Esophagus muscularis mucosa (tissue), 4 donors: ENCODE results near the gene SEPTIN10. TPM values are rescaled to one million over a fixed set of nuclear protein-coding genes. Genes with fewer than 3 reads are reported as not detected.

ENCODE experiments used
- DNase-seq: peaks from one replicate; pipeline ENCODE4 v3.0.0-alpha.2; 2017; ENCODE audit errors: extremely low spot score
- H3K27ac ChIP-seq, 4 donors: fragments of 200-600 bp; sonication (generic); replicated peaks in 1 of 4; 1 replicate in 3 of 4; 2 replicates in 1 of 4; pipeline ENCODE4 v1.5.1; 2016 to 2019; ENCODE audit warnings: mild to moderate bottlenecking in 1 of 4
- H3K27me3 ChIP-seq, 4 donors: fragments of 200-600 bp; sonication (generic); one replicate each; pipeline versions ENCODE4 v1.5.1 to v1.6.0; 2016 to 2019
- H3K36me3 ChIP-seq, 4 donors: fragments of 200-600 bp; sonication (generic); one replicate each; pipeline ENCODE4 v1.5.1; 2016 to 2019
- H3K4me1 ChIP-seq, 4 donors: fragments of 200-600 bp; sonication (generic); one replicate each; pipeline ENCODE4 v1.5.1; 2016 to 2019
- H3K4me3 ChIP-seq, 4 donors: fragments of 200-600 bp; sonication (generic); 1 replicate in 2 of 4; 2 replicates in 2 of 4; pipeline ENCODE4 v1.5.1; 2016 to 2019; ENCODE audit warnings: mild to moderate bottlenecking in 4 of 4, moderate library complexity in 1 of 4
- H3K9me3 ChIP-seq, 4 donors: fragments of 200-600 bp; sonication (generic); 1 replicate in 3 of 4; 2 replicates in 1 of 4; pipeline ENCODE4 v1.5.1; 2016 to 2019
- EP300 ChIP-seq: sonication (generic); formaldehyde crosslinking; IDR thresholded peaks from one replicate; pipeline ENCODE4 v1.6.1; 2017; ENCODE audit warnings: antibody characterized with exemption
- POLR2A ChIP-seq: fragments of 450-650 bp; IDR thresholded peaks from one replicate; pipeline ENCODE4 v1.6.1; 2017; ENCODE audit warnings: antibody characterized with exemption, moderate library complexity, mild to moderate bottlenecking, low read depth
- POLR2AphosphoS5 ChIP-seq, 2 donors: sonication (generic); formaldehyde crosslinking; IDR thresholded peaks; one replicate each; pipeline ENCODE4 v1.6.1; 2017; ENCODE audit warnings: antibody characterized with exemption in 2 of 2
- WGBS: methylation state at CpG from one replicate; pipeline ENCODE4 v1.1.5; 2018; 5-methylcytosine and 5-hydroxymethylcytosine counted together
- intact Hi-C: fragments of 100-400 bp; cut with DNase I; formaldehyde crosslinking; loops from one replicate; pipeline ENCODE4 v1.15.1; 2023
- total RNA-seq, 4 donors: library from RNA; depleted of rRNA; stranded (reverse); fragments of >200 nt; gene quantifications; one replicate each; pipeline versions ENCODE4 v1.1.0 to v1.2.1, GENCODE V29; 2016
- TF ChIP-seq, protein P1 (sequence below), 3 experiments: fragments of 200-600 bp in 2 of 3; fragments of 450-650 bp in 1 of 3; sonication (generic) in 2 of 3; IDR thresholded peaks; one replicate each; pipeline ENCODE4 v1.5.1; 2017 to 2019; ENCODE audit warnings: antibody characterized with exemption in 3 of 3, mild to moderate bottlenecking in 2 of 3, moderate library complexity in 1 of 3

Gene SEPTIN10
- total RNA-seq, 4 donors from 2014 or later, result 133 to 203 (median 159) TPM

DNA sequence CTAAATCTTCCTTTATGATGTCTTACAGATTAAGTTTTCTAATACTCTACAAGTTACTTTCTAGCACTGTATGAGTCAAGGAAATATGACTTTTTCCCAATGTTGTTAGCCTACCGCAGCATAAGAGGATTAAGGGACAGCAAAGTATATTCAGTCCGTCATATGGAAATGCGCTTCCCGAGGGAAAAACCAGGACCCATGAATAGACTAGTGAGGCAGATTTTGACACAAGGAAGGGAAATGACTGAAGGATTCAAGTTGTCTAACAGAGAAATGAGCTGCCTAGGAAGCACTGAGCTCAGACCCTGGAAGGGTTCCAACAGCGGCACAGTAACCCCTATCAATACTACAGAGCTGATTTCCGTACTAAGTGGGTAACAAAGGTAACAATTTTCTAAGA is 12.0 kb downstream of the SEPTIN10 start:
- peaks cover 6 to 71% (median 40%) of the 10 kb centered on the region in 4 donors for H3K4me1 ChIP-seq
- TF ChIP-seq POLR2AphosphoS5 (IDR thresholded peaks at IDR 0.05), result no peak
- no peak for TF ChIP-seq POLR2A
- TF ChIP-seq, protein P1, sequence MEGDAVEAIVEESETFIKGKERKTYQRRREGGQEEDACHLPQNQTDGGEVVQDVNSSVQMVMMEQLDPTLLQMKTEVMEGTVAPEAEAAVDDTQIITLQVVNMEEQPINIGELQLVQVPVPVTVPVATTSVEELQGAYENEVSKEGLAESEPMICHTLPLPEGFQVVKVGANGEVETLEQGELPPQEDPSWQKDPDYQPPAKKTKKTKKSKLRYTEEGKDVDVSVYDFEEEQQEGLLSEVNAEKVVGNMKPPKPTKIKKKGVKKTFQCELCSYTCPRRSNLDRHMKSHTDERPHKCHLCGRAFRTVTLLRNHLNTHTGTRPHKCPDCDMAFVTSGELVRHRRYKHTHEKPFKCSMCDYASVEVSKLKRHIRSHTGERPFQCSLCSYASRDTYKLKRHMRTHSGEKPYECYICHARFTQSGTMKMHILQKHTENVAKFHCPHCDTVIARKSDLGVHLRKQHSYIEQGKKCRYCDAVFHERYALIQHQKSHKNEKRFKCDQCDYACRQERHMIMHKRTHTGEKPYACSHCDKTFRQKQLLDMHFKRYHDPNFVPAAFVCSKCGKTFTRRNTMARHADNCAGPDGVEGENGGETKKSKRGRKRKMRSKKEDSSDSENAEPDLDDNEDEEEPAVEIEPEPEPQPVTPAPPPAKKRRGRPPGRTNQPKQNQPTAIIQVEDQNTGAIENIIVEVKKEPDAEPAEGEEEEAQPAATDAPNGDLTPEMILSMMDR (IDR thresholded peaks at IDR 0.05), result no peak
- no peak for TF ChIP-seq EP300

DNA sequence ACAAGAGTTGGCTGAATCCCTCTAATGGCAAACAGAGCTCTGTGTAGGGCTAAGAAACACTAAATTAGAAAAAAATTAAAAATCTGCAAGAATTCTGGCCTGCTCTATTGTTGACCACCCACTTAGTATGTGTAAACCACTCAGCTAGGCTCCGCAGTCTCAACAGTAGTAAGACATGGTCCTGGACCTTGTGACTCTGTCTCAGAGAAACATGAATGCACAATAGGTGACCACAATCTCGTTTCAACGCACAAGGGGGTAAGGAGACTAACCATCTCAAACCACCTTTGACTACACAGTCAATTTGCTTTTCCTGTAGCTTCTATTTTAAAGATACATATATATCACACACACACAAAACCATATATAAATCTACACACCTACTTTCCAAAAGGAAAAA is 16.5 kb downstream of the SEPTIN10 start:
- intact Hi-C loops, result no loop called here
- no peak overlapping the region for H3K4me3 ChIP-seq
- 85% methylated on average over 3 of the region's 3 CpGs for WGBS
- H3K27ac ChIP-seq, result no peak overlapping the region
- peaks cover 3 to 68% (median 28%) of the 10 kb centered on the region in 4 donors for H3K4me1 ChIP-seq
- no peak for TF ChIP-seq EP300
- TF ChIP-seq, protein P1 (IDR thresholded peaks at IDR 0.05), result no peak
- TF ChIP-seq POLR2A, result no peak
- TF ChIP-seq POLR2AphosphoS5 (IDR thresholded peaks at IDR 0.05), result no peak
- no peaks in the 10 kb centered on the region for H3K9me3 ChIP-seq
- DNase-seq, result no peak
- H3K27me3 ChIP-seq, result no peaks in the 10 kb centered on the region
- peaks cover 0 to 3% (median 0%) of the 10 kb centered on the region in 4 donors for H3K36me3 ChIP-seq

More for the DNA sequence above, 12.0 kb downstream of the SEPTIN10 start:
- intact Hi-C loops, result loop anchor here (5.0 kb wide), 1 partner anchor 49 kb away; no protein-coding TSS in a partner anchor
- H3K27me3 ChIP-seq, result no peaks in the 10 kb centered on the region
- 76% methylated on average over 6 of the region's 6 CpGs for WGBS
- H3K4me3 ChIP-seq, result no peak overlapping the region
- H3K36me3 ChIP-seq, result no peaks in the 10 kb centered on the region
- H3K9me3 ChIP-seq, result no peaks in the 10 kb centered on the region
- no peak overlapping the region for H3K27ac ChIP-seq
- no peak for DNase-seq

DNA sequence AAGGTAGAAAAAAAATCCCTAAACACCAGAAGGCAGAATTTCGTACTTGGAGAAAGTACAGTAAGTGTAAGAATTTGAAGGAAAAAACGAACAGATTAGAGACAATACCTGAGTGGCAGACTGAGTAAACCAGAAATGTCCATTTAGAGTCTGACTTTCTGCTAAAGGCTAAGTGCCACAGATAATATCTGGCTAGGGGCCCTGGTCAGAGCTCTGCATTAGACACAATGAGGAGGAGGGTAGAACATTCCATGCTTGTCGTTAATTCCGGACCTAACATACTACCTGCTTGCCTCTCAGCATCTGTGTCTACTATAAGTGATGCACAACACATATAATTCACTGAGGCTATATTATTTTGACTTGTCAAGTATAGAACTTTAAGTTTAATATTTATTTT is 18.1 kb downstream of the SEPTIN10 start:
- intact Hi-C loops, result no loop called here
- TF ChIP-seq, protein P1 (IDR thresholded peaks at IDR 0.05), result no peak
- TF ChIP-seq POLR2AphosphoS5 (IDR thresholded peaks at IDR 0.05), result no peak
- TF ChIP-seq POLR2A, result no peak
- TF ChIP-seq EP300, result no peak
- no peak for DNase-seq

DNA sequence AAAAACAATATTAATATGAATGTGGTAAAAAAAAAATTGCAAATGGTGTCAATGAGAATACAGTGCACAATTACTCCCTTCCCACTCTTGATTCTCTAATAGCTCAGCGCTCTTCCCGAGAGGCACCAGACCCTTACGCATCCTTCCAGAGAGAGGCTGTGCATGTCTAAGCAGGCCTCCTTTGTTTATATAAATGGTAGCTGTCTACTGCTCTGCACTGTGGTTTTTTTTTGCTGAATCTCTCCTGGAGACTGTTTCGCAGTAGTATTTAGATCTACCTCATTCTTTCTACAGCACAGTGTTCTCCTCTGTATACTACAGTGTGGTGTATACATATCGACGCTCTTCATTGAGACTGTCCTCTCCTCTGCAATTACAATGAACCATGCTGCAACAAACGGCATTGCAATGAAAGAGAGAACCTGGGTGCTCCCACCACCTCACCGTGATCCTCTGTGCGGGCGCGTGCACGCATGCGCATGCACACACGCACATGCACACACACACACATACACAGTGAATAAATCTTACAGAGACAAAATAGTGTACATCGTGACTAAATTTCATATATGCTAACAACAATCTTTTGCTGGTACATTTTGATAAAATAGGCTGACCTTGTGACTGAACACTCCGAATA is 19.4 kb downstream of the SEPTIN10 start:
- intact Hi-C loops, result no loop called here
- peaks cover 0 to 49% (median 21%) of the 10 kb centered on the region in 4 donors for H3K4me1 ChIP-seq
- 81% methylated on average over 16 of the region's 16 CpGs for WGBS
- no peaks in the 10 kb centered on the region for H3K27me3 ChIP-seq
- no peak for DNase-seq
- no peak overlapping the region for H3K27ac ChIP-seq
- H3K9me3 ChIP-seq, result no peaks in the 10 kb centered on the region
- H3K4me3 ChIP-seq, result no peak overlapping the region
- TF ChIP-seq POLR2AphosphoS5 (IDR thresholded peaks at IDR 0.05), result no peak
- TF ChIP-seq, protein P1 (IDR thresholded peaks at IDR 0.05), result no peak
- TF ChIP-seq EP300, result no peak
- H3K36me3 ChIP-seq, result peaks cover 0 to 17% (median 4%) of the 10 kb centered on the region in 4 donors

More for the DNA sequence above, 18.1 kb downstream of the SEPTIN10 start:
- Histone ChIP-seq H3K27ac (no peak overlapping the region), H3K27me3 (no peaks in the 10 kb centered on the region), H3K4me3 (no peak overlapping the region), H3K4me1 (peaks cover 0 to 55% (median 20%) of the 10 kb centered on the region in 4 donors), H3K36me3 (peaks cover 0 to 10% (median 4%) of the 10 kb centered on the region in 4 donors), H3K9me3 (no peaks in the 10 kb centered on the region)
- 87% methylated on average over 4 of the region's 4 CpGs for whole genome bisulfite sequencing
